Hepatocyte (in vitro differentiated cells): ENCODE measurements around the gene AFF2.

Source experiments
- EZH2 ChIP-seq: fragments of 200-600 bp; sonication (generic); IDR thresholded peaks from 2 replicates; pipeline ENCODE4 v1.6.1; 2016; ENCODE audit warnings: antibody characterized with exemption, mild to moderate bottlenecking, borderline replicate concordance
- EZH2phosphoT487 ChIP-seq: fragments of 200-600 bp; sonication (generic); IDR thresholded peaks from one replicate; pipeline ENCODE4 v1.6.1; 2018; ENCODE audit warnings: antibody characterized with exemption, mild to moderate bottlenecking, low read depth, moderate library complexity; ENCODE audit not compliant: unreplicated experiment, severe bottlenecking
- TF ChIP-seq, protein P1 (sequence below): fragments of 200-600 bp; sonication (generic); IDR thresholded peaks from 2 replicates; pipeline ENCODE4 v1.5.1; 2016; ENCODE audit warnings: antibody characterized with exemption, mild to moderate bottlenecking; ENCODE audit not compliant: poor library complexity

GRCh38 chrX:148976571-148977400, 476.4 kb downstream of the AFF2 start:
- TF ChIP-seq, protein P1, sequence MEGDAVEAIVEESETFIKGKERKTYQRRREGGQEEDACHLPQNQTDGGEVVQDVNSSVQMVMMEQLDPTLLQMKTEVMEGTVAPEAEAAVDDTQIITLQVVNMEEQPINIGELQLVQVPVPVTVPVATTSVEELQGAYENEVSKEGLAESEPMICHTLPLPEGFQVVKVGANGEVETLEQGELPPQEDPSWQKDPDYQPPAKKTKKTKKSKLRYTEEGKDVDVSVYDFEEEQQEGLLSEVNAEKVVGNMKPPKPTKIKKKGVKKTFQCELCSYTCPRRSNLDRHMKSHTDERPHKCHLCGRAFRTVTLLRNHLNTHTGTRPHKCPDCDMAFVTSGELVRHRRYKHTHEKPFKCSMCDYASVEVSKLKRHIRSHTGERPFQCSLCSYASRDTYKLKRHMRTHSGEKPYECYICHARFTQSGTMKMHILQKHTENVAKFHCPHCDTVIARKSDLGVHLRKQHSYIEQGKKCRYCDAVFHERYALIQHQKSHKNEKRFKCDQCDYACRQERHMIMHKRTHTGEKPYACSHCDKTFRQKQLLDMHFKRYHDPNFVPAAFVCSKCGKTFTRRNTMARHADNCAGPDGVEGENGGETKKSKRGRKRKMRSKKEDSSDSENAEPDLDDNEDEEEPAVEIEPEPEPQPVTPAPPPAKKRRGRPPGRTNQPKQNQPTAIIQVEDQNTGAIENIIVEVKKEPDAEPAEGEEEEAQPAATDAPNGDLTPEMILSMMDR: no peak
- no peak for TF ChIP-seq EZH2
- no peak for TF ChIP-seq EZH2phosphoT487
